Caco-2 (cell line): Measurements from ENCODE around the gene KRT9. TPM values are rescaled to one million over a fixed set of nuclear protein-coding genes. Genes with fewer than 3 reads are reported as not detected.

Source experiments
- BruUV-seq: library from RNA; stranded (reverse); fragments of 400-500 nt; replicated peaks from 2 replicates; lab custom pipeline; 2021; lab: Mats Ljungman, UMichigan
- CTCF ChIA-PET: fragments of 300-600 bp; sonication (Branson Sonifier 250); formaldehyde crosslinking; loops from one replicate; lab custom pipeline; 2022; ENCODE audit warnings: antibody characterized with exemption; lab: Charles Lee
- POLR2A ChIA-PET: fragments of 300-600 bp; sonication (Branson Sonifier 250); formaldehyde crosslinking; loops from one replicate; lab custom pipeline; 2022; ENCODE audit warnings: antibody characterized with exemption; lab: Charles Lee
- DNase-seq, 2 experiments: peaks; one replicate each; pipeline versions ENCODE4 v3.0.0 to v3.0.0-alpha.2; 2020 to 2022
- H3K27me3 ChIP-seq: replicated peaks from 2 replicates; pipeline ENCODE4 v1.6.0; 2011; ENCODE audit warnings: low read length; ENCODE audit not compliant: control insufficient read depth, insufficient read depth
- H3K36me3 ChIP-seq: 2 replicates; pipeline ENCODE4 v1.5.1; 2011; ENCODE audit warnings: low read length; ENCODE audit not compliant: control insufficient read depth, insufficient read depth
- H3K4me1 ChIP-seq: fragments of 250-450 bp; sonication (Bioruptor Pico); 2 replicates; pipeline ENCODE4 v1.5.1; 2020; ENCODE audit warnings: mild to moderate bottlenecking
- H3K4me3 ChIP-seq: 2 replicates; pipeline ENCODE4 v1.5.1; 2011; ENCODE audit warnings: low read depth, mild to moderate bottlenecking, control low read depth, low read length
- H3K9me3 ChIP-seq: fragments of 250-450 bp; sonication (Bioruptor Pico); 2 replicates; pipeline ENCODE4 v1.5.1; 2020; ENCODE audit warnings: mild to moderate bottlenecking, moderate library complexity
- H3K27ac Mint-ChIP-seq: one replicate; pipeline ENCODE4 v1.8.0; 2022; ENCODE audit warnings: mixed read lengths; ENCODE audit not compliant: unreplicated experiment
- H3K27me3 Mint-ChIP-seq: one replicate; pipeline ENCODE4 v1.8.0; 2022; ENCODE audit warnings: mixed read lengths; ENCODE audit not compliant: insufficient read depth, unreplicated experiment
- H3K36me3 Mint-ChIP-seq: one replicate; pipeline ENCODE4 v1.8.0; 2022; ENCODE audit warnings: mild to moderate bottlenecking, mixed read lengths; ENCODE audit not compliant: insufficient read depth, unreplicated experiment
- H3K4me1 Mint-ChIP-seq: one replicate; pipeline ENCODE4 v1.8.0; 2022; ENCODE audit warnings: low read depth, mixed read lengths; ENCODE audit not compliant: unreplicated experiment
- H3K4me3 Mint-ChIP-seq: one replicate; pipeline ENCODE4 v1.8.0; 2022; ENCODE audit warnings: mild to moderate bottlenecking, moderate library complexity, mixed read lengths; ENCODE audit not compliant: unreplicated experiment
- H3K9me3 Mint-ChIP-seq: one replicate; pipeline ENCODE4 v1.8.0; 2022; ENCODE audit warnings: mixed read lengths; ENCODE audit not compliant: unreplicated experiment
- intact Hi-C: fragments of 100-400 bp; cut with micrococcal nuclease; formaldehyde crosslinking; loops from one replicate; pipeline ENCODE4 v1.10.0; 2022; ENCODE audit not compliant: unreplicated experiment
- total RNA-seq: library from RNA; stranded (reverse); gene quantifications from 2 replicates; pipeline ENCODE4 v1.2.3, GENCODE V29; 2022
- TF ChIP-seq, protein P1 (sequence below), 2 experiments: fragments of 200-600 bp in 1 of 2; IDR thresholded peaks; 1 replicate in 1 of 2; 2 replicates in 1 of 2; pipeline versions ENCODE4 v1.5.1 to v1.8.0; 2011 to 2022; ENCODE audit warnings: antibody characterized with exemption in 1 of 2, control low read depth in 1 of 2, inconsistent platforms in 1 of 2, low read depth in 1 of 2, low read length in 1 of 2, mild to moderate bottlenecking in 1 of 2, moderate library complexity in 1 of 2; ENCODE audit not compliant: insufficient read depth in 1 of 2, severe bottlenecking in 1 of 2, unreplicated experiment in 1 of 2

Gene KRT9
- total RNA-seq, 1 experiment from 2014 or later: not detected

DNA sequence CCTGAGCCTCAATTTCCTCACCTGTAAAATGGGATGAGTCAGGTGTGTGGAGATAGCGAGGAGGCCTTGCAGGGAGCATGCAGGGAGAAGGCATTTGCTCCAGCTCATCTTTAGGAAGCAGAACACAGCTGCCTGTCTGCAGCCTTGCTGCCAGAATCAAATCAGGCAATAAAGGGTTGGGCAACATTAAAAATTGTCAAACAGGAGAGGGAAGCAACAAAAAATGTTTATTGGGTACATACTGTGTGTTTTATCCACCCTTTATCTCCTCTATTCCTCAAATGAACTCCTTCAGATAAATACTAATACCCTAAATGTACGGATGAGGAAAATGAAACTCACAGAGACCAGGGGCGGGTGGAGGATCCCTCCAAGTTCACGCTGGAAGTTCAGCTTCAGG is 28.5 kb upstream of the KRT9 start:
- TF ChIP-seq, protein P1, sequence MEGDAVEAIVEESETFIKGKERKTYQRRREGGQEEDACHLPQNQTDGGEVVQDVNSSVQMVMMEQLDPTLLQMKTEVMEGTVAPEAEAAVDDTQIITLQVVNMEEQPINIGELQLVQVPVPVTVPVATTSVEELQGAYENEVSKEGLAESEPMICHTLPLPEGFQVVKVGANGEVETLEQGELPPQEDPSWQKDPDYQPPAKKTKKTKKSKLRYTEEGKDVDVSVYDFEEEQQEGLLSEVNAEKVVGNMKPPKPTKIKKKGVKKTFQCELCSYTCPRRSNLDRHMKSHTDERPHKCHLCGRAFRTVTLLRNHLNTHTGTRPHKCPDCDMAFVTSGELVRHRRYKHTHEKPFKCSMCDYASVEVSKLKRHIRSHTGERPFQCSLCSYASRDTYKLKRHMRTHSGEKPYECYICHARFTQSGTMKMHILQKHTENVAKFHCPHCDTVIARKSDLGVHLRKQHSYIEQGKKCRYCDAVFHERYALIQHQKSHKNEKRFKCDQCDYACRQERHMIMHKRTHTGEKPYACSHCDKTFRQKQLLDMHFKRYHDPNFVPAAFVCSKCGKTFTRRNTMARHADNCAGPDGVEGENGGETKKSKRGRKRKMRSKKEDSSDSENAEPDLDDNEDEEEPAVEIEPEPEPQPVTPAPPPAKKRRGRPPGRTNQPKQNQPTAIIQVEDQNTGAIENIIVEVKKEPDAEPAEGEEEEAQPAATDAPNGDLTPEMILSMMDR (IDR thresholded peaks at IDR 0.05; ENCODE audit: insufficient read depth in 1 of 2, low read depth in 1 of 2, low read length in 1 of 2, severe bottlenecking in 1 of 2, unreplicated experiment in 1 of 2): no peak
- H3K9me3 Mint-ChIP-seq: peaks cover 8% of the 10 kb centered on the region
- BruUV-seq: no TSS peak
- H3K4me3 Mint-ChIP-seq: no peak overlapping the region
- Histone ChIP-seq H3K36me3 (no peaks in the 10 kb centered on the region), H3K9me3 (no peaks in the 10 kb centered on the region), H3K4me1 (no peaks in the 10 kb centered on the region), H3K27me3 (no peaks in the 10 kb centered on the region), H3K4me3 (no peak overlapping the region)
- ChIA-PET POLR2A (no interaction called here), CTCF (no interaction called here)
- intact Hi-C loops: no loop called here
- peaks cover 13% of the 10 kb centered on the region for H3K4me1 Mint-ChIP-seq
- H3K36me3 Mint-ChIP-seq: peaks cover 7% of the 10 kb centered on the region
- no peak overlapping the region for H3K27ac Mint-ChIP-seq
- DNase-seq: no peak
- peaks cover 12% of the 10 kb centered on the region for H3K27me3 Mint-ChIP-seq

DNA sequence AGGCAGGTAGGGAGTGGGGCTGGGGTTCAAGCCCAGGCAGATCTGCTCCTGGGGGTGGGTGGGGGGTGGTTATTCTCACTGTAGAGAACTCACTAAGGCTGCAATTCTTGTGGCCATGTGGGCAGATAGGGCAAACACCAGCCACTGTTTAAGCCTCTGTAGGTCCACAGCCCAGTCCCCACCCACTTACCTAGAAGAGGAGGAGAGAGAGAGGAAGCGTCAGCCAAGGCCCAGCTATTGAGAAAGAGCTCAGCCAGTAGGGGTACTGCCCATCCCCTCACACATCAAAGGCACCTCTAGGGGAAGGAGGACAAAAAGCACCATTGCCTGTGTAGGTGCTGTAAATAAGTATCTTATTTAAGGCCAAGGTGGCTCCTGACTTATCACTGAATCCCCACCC is 27.8 kb upstream of the KRT9 start:
- Mint-ChIP-seq H3K36me3 (peaks cover 7% of the 10 kb centered on the region), H3K4me3 (no peak overlapping the region), H3K4me1 (peaks cover 14% of the 10 kb centered on the region), H3K27ac (no peak overlapping the region), H3K27me3 (peaks cover 13% of the 10 kb centered on the region), H3K9me3 (peaks cover 8% of the 10 kb centered on the region)
- TF ChIP-seq, protein P1 (IDR thresholded peaks at IDR 0.05; ENCODE audit: insufficient read depth in 1 of 2, low read depth in 1 of 2, low read length in 1 of 2, severe bottlenecking in 1 of 2, unreplicated experiment in 1 of 2): no peak
- no TSS peak for BruUV-seq
- no peaks in the 10 kb centered on the region; the same call in 1 of the 2 replicates for H3K27me3 ChIP-seq
- ChIA-PET POLR2A (no interaction called here), CTCF (no interaction called here)
- no peak overlapping the region for H3K4me3 ChIP-seq
- no peaks in the 10 kb centered on the region for H3K9me3 ChIP-seq
- no peaks in the 10 kb centered on the region for H3K36me3 ChIP-seq
- intact Hi-C loops: no loop called here
- no peaks in the 10 kb centered on the region for H3K4me1 ChIP-seq
- DNase-seq: no peak

DNA sequence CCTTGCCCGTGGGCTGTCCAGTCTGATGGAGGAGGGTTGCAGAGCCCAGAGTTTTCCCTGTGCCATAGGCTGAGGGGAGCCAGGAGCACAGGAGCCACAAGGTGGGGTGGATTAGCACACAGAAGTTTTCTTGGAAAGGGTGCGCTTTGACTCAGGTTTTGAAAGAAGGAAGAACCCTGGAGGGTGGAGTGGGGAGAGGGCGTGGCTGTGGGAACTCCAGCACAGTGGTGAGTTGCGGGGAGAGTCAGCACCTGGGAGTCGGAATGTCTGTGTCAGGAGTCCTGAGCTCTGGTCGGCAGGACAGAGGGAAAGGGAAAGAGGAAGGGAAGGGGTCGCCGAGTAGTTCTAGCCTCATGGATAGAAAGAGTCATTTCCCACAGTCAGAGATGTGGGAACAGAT is 23.7 kb upstream of the KRT9 start:
- no peak for DNase-seq
- H3K36me3 Mint-ChIP-seq: peaks cover 7% of the 10 kb centered on the region
- TF ChIP-seq, protein P1 (IDR thresholded peaks at IDR 0.05; ENCODE audit: insufficient read depth in 1 of 2, low read depth in 1 of 2, low read length in 1 of 2, severe bottlenecking in 1 of 2, unreplicated experiment in 1 of 2): no peak
- no peak overlapping the region for H3K4me3 Mint-ChIP-seq
- H3K27ac Mint-ChIP-seq: no peak overlapping the region
- H3K4me1 Mint-ChIP-seq: peaks cover 7% of the 10 kb centered on the region
- no TSS peak for BruUV-seq
- H3K9me3 Mint-ChIP-seq: peaks cover 8% of the 10 kb centered on the region
- CTCF ChIA-PET: no interaction called here
- POLR2A ChIA-PET: no interaction called here
- Histone ChIP-seq H3K36me3 (no peaks in the 10 kb centered on the region), H3K4me3 (no peak overlapping the region), H3K27me3 (no peaks in the 10 kb centered on the region; the same call in 1 of the 2 replicates), H3K4me1 (no peaks in the 10 kb centered on the region), H3K9me3 (no peaks in the 10 kb centered on the region)
- H3K27me3 Mint-ChIP-seq: peaks cover 12% of the 10 kb centered on the region
- intact Hi-C loops: no loop called here
